ENCODE data around the gene THAP7.

Gene THAP7

GRCh38 chr22:20949698-20950183, 52.2 kb downstream of the THAP7 start:
- DNase-seq: no peak
